ENCODE results near the gene G6PC3. TPM values are rescaled to one million over a fixed set of nuclear protein-coding genes. Genes with fewer than 3 reads are reported as not detected.

The G6PC3 gene
- total and polyA plus RNA-seq, 10 of the 15 experiments (the other 5 are each of a cell fraction or from before 2014, with no cell fraction given): 13.0 to 93.7 (median 43.0) TPM

- BruUV-seq (replicated peaks): no TSS peak
- intact Hi-C loops (cut with micrococcal nuclease; ENCODE audit: unreplicated experiment): no loop called here
- Histone ChIP-seq H3K4me3 (no peak overlapping the region), H3K4me1 (ENCODE audit: control insufficient read depth, insufficient read depth, low read length) (peaks cover 6% of the 10 kb centered on the region), H3K4me2 (ENCODE audit: control insufficient read depth, insufficient read depth) (peak overlapping the region; percentile 22; the same call in 1 of the 2 replicates), H3K27ac (ENCODE audit: control insufficient read depth, insufficient read depth) (no peak overlapping the region), H3K9me3 (replicated peaks; ENCODE audit: control insufficient read depth, insufficient read depth, low read length) (no peaks in the 10 kb centered on the region), H4K20me1 (ENCODE audit: control insufficient read depth, insufficient read depth) (no peaks in the 10 kb centered on the region), H2AFZ (ENCODE audit: control insufficient read depth, low read depth, low read length) (no peak overlapping the region), H3K36me3 (ENCODE audit: control insufficient read depth in 2 of 2, insufficient read depth in 2 of 2, low read length in 1 of 2) (no peaks in the 10 kb centered on the region; a peak in 2 of 4 replicates), H3K79me2 (ENCODE audit: control insufficient read depth, insufficient read depth, low read length) (peaks cover 33% of the 10 kb centered on the region), H3K9ac (ENCODE audit: control insufficient read depth, insufficient read depth, low read length) (no peak overlapping the region), H3K27me3 (replicated peaks in 1 of 2; ENCODE audit: control insufficient read depth in 2 of 2, insufficient read depth in 2 of 2, low read length in 1 of 2) (no peaks in the 10 kb centered on the region)
- ChIA-PET POLR2A (no interaction called here), CTCF (interaction anchor here (1.3 to 1.6 kb wide), 4 partner anchors 11 to 225 kb away, joined by 3 to 7 read pairs (median 4); no protein-coding TSS in a partner anchor), RAD21 (ENCODE audit: unreplicated experiment) (no interaction called here), SMC1A (ENCODE audit: uncharacterized antibody, unreplicated experiment) (interaction anchor here (1.2 kb wide), 1 partner anchor 14 kb away, joined by 3 read pairs; no protein-coding TSS in a partner anchor)
- no peak for TF ChIP-seq STAT1 (conservative IDR thresholded peaks at IDR 0.05)
- TF ChIP-seq RCOR1 (conservative IDR thresholded peaks at IDR 0.05; ENCODE audit: low read depth, low read length): no peak
- no peak for TF ChIP-seq E4F1 (IDR thresholded peaks at IDR 0.05; ENCODE audit: borderline replicate concordance, partially characterized antibody)
- no peak for TF ChIP-seq ZNF384 (IDR thresholded peaks at IDR 0.05; ENCODE audit: borderline replicate concordance, low read depth, low read length)
- TF ChIP-seq IRF4 (IDR thresholded peaks at IDR 0.05; ENCODE audit: low read depth, low read length): no peak
- no peak for TF ChIP-seq ZNF622 (IDR thresholded peaks at IDR 0.05)
- TF ChIP-seq ZZZ3 (IDR thresholded peaks at IDR 0.05; ENCODE audit: control insufficient read depth, insufficient read length, low read depth): no peak
- TF ChIP-seq SMARCA5 (IDR thresholded peaks at IDR 0.05): no peak
- TF ChIP-seq ELK1 (IDR thresholded peaks at IDR 0.05; ENCODE audit: low read depth, low read length): no peak
- no peak for TF ChIP-seq KAT2A (conservative IDR thresholded peaks at IDR 0.05; ENCODE audit: control insufficient read depth, low read depth, low read length)
- no peak for TF ChIP-seq MYC (IDR thresholded peaks at IDR 0.05; ENCODE audit: insufficient read depth, insufficient read length, insufficient replicate concordance, low read length, severe bottlenecking)
- TF ChIP-seq BACH1 (IDR thresholded peaks at IDR 0.05; ENCODE audit: borderline replicate concordance): no peak
- TF ChIP-seq RFX5 (IDR thresholded peaks at IDR 0.05; ENCODE audit: low read depth, low read length): no peak
- in situ Hi-C loops (cut with MboI): loop anchor here (25.0 kb wide), 1 partner anchor 893 kb away; the partner anchor contains the start of gene TMEM106A
- DNase-seq (ENCODE audit: low read depth, low spot score): no peak
- WGBS (ENCODE audit: insufficient coverage, insufficient replicate concordance, low lambda C conversion rate, missing lambda C conversion rate): 82% methylated on average over 3 of the region's 3 CpGs
- FAIRE-seq: no peak
- ATAC-seq: no peak
Observed at GRCh38 chr17:44105483-44105882, 34.9 kb downstream of the G6PC3 start.
